IPS-NIHi7 (cell line): Measurements from ENCODE around the gene SNX14.

Source experiments
- DNase-seq: peaks from one replicate; pipeline ENCODE4 v3.0.0; 2012; ENCODE audit warnings: mixed read lengths; ENCODE audit errors: extremely low spot score

Gene SNX14

GRCh38 chr6:85464722-85465150 is 128.9 kb downstream of the SNX14 start:
- no peak for DNase-seq

GRCh38 chr6:85464260-85464644 is 129.4 kb downstream of the SNX14 start:
- DNase-seq: no peak

- DNase-seq: no peak
Observed at GRCh38 chr6:85463621-85464259, 129.9 kb downstream of the SNX14 start.

DNA sequence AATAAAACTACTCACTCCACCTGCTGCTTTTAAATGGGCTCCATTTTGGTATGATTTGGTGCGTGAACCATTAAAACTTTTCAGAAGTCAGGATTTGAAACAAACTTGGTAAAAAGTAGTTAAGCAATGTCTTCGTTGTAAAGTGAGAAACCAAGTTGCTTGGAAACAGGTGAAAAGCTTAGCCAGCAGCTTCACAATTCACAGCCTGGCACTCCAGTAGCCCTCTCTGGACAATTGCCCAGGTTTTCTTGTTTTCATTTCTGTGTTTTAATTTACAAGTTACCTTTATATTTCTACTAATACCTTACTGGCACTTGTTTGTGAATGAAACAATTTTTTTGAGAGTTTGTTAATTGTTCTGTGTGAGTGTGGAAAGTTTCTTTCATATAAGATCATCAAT is 131.0 kb downstream of the SNX14 start:
- no peak for DNase-seq

DNA sequence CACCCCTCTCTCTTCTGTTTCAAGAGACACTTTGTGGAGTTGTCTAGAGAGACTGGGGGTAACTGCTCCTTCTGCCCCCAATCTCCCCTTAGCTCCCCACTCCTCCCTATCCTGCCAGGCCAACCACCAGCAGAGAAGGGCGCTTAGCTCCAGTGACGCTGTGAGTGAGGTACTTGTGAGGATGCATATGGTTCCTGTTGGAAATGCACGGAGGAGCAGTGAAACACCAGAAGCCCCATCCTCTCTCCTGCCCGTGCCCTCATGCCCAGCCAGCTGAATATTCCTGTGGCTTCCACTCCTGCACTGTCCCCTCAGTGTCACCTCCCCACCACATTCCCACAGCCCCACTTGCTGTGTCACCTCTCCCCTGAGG is 131.9 kb downstream of the SNX14 start:
- DNase-seq: no peak

DNA sequence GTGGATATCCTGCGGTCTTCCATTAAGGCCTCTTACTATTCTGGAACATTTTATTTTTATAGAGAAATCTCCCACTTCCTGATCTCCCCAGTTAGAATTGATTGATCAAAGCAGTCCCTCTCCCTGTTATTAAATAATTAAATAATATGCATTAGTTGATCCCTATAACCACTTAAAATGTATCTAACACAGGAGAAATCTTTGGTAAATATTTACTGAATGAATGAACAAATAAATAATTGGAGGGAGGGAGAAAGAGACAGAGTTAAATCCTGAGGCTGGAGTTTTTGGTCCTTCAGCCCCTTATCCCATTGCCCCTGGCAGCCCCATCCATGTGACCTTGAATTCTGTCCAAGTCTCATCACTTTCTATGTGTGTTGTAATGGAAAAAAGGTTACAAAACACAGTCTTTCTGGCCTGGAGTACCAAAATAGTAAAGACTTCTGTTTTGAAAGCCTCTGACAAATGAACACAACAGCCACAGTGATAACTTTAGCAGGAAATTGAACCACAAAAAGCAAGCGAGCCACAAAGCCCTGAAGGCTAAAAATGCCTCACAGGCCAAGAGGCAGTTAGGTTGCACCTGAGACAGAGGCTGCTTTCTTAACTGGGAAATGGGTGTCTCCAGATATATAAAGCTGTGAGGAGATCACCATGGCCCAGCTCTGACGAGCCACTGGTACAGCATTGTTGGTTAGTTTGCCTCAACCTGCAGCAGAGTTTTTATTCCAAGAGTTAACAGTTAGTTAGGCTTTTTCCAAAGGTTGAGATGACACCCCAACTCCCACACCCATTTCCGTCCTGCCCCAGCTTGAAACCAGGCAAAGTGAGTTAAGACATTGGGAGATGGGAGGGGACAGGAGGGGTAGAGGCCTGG is 132.5 kb downstream of the SNX14 start:
- DNase-seq: no peak

- no peak for DNase-seq
Observed at GRCh38 chr6:85460154-85460920, 133.3 kb downstream of the SNX14 start.

DNA sequence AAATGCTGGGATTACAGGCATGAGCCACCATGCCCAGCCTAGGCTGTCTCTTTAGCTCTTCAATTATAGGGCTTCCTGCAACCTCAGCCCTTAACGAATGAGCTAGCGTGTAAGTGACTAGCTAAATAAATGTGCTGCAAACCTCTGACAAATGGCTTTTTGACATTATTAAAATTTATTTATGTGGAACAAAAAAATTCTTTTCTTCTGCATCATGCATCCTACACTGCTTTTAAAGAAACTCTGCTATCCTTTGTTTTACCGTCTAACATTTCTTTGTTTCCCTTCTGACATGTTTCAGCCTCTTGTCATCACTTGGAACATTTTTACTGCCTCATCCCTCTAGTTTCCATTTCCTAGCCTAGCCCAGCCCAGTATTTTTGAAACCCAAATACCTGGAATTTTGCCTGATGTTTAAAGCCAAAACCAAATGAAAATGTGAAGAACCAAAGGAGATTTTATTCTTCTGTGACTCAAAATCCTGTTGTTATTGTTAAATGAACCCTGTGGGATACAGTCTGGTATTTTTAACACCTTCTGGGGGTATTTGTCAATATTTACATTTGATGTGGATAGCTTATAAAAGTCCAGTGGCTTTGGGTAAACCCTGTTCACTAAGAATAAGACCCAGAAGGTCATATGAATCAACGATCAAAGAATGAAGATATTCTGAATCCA is 134.3 kb downstream of the SNX14 start:
- no peak for DNase-seq

DNA sequence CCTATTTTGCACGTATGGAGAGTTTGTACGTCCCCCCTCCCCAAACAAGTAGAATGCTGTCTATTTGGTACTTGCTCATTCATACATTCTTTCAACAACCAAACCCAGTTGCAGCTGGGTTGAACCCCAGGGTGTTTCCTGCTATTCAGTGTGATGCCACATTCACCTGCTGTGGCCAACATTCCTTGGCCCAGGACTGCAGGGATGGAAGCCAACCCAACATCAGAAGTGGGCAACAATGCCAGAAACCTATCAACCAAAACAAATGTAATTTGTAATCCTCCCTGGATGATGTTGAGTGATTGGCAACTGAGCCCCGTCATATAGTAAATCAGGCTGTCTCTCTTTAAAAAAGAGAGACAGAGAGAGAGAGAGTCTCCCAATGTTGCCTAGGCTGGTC is 134.9 kb downstream of the SNX14 start:
- no peak for DNase-seq

GRCh38 chr6:85458184-85458583 is 135.5 kb downstream of the SNX14 start:
- DNase-seq: no peak

GRCh38 chr6:85456782-85457181 is 136.9 kb downstream of the SNX14 start:
- DNase-seq: no peak
